B cell (primary cell): ENCODE measurements around the gene CCDC91. TPM values are rescaled to one million over a fixed set of nuclear protein-coding genes. Genes with fewer than 3 reads are reported as not detected.

Experiments
- ATAC-seq: fragments of 200-7000 bp; cut with Tn5 transposase; one replicate; pipeline ENCODE4 v1.10.0; 2021; ENCODE audit warnings: low read depth, mild to moderate bottlenecking, moderate number of reproducible peaks, moderate library complexity
- CTCF ChIA-PET: fragments of 350-600 bp; sonication (Branson Sonifier 250); formaldehyde crosslinking; loops from one replicate; lab custom pipeline; 2021; ENCODE audit warnings: antibody characterized with exemption, inconsistent platforms; lab: Charles Lee
- POLR2A ChIA-PET: fragments of 350-600 bp; sonication (Branson Sonifier 250); formaldehyde crosslinking; loops from one replicate; lab custom pipeline; 2021; ENCODE audit warnings: antibody characterized with exemption; lab: Charles Lee
- DNase-seq: peaks from one replicate; pipeline ENCODE4 v3.0.0; 2013
- H2AFZ ChIP-seq: 2 replicates; pipeline ENCODE4 v1.6.1; 2012; ENCODE audit warnings: mild to moderate bottlenecking, low read depth, low read length; ENCODE audit not compliant: insufficient read depth, poor library complexity, severe bottlenecking
- H3K27ac ChIP-seq, 2 donors: 1 replicate in 1 of 2; 2 replicates in 1 of 2; pipeline ENCODE4 v1.5.1; 2012 to 2013; ENCODE audit warnings: low read length in 2 of 2, mild to moderate bottlenecking in 2 of 2, moderate library complexity in 1 of 2
- H3K27me3 ChIP-seq, 4 experiments: fragments of 200-600 bp in 1 of 4; sonication (generic) in 1 of 4; replicated peaks in 1 of 4; 1 replicate in 2 of 4; 2 replicates in 2 of 4; pipeline versions ENCODE4 v1.6.1 to v1.7.0; 2013 to 2016; ENCODE audit warnings: low read length in 3 of 4, mild to moderate bottlenecking in 2 of 4, mixed read lengths in 1 of 4, moderate library complexity in 1 of 4; ENCODE audit not compliant: insufficient read depth in 4 of 4, control insufficient read depth in 3 of 4; ENCODE audit errors: control extremely low read depth in 1 of 4
- H3K36me3 ChIP-seq, 2 experiments: replicated peaks in 1 of 2; 1 replicate in 1 of 2; 2 replicates in 1 of 2; pipeline versions ENCODE4 v1.6.1 to v1.7.1; 2013; ENCODE audit warnings: low read length in 1 of 2; ENCODE audit not compliant: insufficient read depth in 2 of 2, control insufficient read depth in 1 of 2; ENCODE audit errors: control extremely low read depth in 1 of 2, extremely low read depth in 1 of 2
- H3K4me1 ChIP-seq, 2 donors: fragments of 200-600 bp in 1 of 2; sonication (generic) in 1 of 2; 1 replicate in 1 of 2; 2 replicates in 1 of 2; pipeline versions ENCODE4 v1.5.1 to v1.6.1; 2013 to 2017; ENCODE audit warnings: low read length in 2 of 2; ENCODE audit not compliant: control insufficient read depth in 2 of 2, insufficient read depth in 2 of 2
- H3K4me2 ChIP-seq: replicated peaks from 2 replicates; pipeline ENCODE3; 2012; ENCODE audit warnings: mild to moderate bottlenecking, low read depth, low read length; ENCODE audit not compliant: poor library complexity, severe bottlenecking
- H3K4me3 ChIP-seq, 5 experiments: fragments of 200-600 bp in 1 of 5; sonication (generic) in 1 of 5; 1 replicate in 3 of 5; 2 replicates in 2 of 5; pipeline versions ENCODE4 v1.5.1 to v1.7.0; 2011 to 2016; ENCODE audit warnings: low read length in 4 of 5, mild to moderate bottlenecking in 4 of 5, low read depth in 2 of 5, control low read depth in 1 of 5, moderate library complexity in 1 of 5; ENCODE audit not compliant: insufficient read depth in 1 of 5; ENCODE audit errors: control extremely low read depth in 1 of 5, extremely low read depth in 1 of 5
- H3K79me2 ChIP-seq: fragments of 200-600 bp; sonication (generic); one replicate; pipeline ENCODE4 v1.6.0; 2016; ENCODE audit warnings: low read length; ENCODE audit not compliant: control insufficient read depth, insufficient read depth
- H3K9ac ChIP-seq: fragments of 200-600 bp; sonication (generic); 2 replicates; pipeline ENCODE4 v1.6.1; 2017; ENCODE audit warnings: mild to moderate bottlenecking, low read length, moderate library complexity
- H3K9me3 ChIP-seq, 3 donors: one replicate each; pipeline versions ENCODE4 v1.6.1 to v1.7.1; 2013; ENCODE audit warnings: low read length in 2 of 3; ENCODE audit not compliant: control insufficient read depth in 2 of 3, insufficient read depth in 1 of 3; ENCODE audit errors: control extremely low read depth in 1 of 3
- H4K20me1 ChIP-seq: 2 replicates; pipeline ENCODE4 v1.6.0; 2012; ENCODE audit warnings: mild to moderate bottlenecking, low read length; ENCODE audit not compliant: insufficient read depth, control insufficient read depth, poor library complexity, severe bottlenecking
- H3K27ac Mint-ChIP-seq: one replicate; pipeline ENCODE4 v1.8.0; 2021; ENCODE audit warnings: mixed read lengths
- H3K27me3 Mint-ChIP-seq: one replicate; pipeline ENCODE4 v1.8.0; 2021; ENCODE audit warnings: mixed read lengths
- H3K4me1 Mint-ChIP-seq: one replicate; pipeline ENCODE4 v1.8.0; 2021; ENCODE audit warnings: mixed read lengths
- H3K4me3 Mint-ChIP-seq: one replicate; pipeline ENCODE4 v1.8.0; 2021; ENCODE audit warnings: mixed read lengths
- H3K9me3 Mint-ChIP-seq: one replicate; pipeline ENCODE4 v1.8.0; 2022; ENCODE audit warnings: mixed read lengths; ENCODE audit not compliant: insufficient read depth
- CTCF ChIP-seq: fragments of 200-600 bp; IDR thresholded peaks from one replicate; pipeline ENCODE4 v1.8.0; 2022; ENCODE audit warnings: antibody characterized with exemption, mild to moderate bottlenecking
- EZH2 ChIP-seq: IDR thresholded peaks from 2 replicates; pipeline ENCODE4 v1.6.1; 2012; ENCODE audit warnings: borderline replicate concordance, low read depth, mild to moderate bottlenecking, moderate library complexity, low read length; ENCODE audit not compliant: insufficient read depth, poor library complexity, severe bottlenecking
- WGBS: methylation state at CpG from one replicate; pipeline ENCODE4 v1.1.5; 2013; ENCODE audit warnings: missing lambda C conversion rate; ENCODE audit not compliant: insufficient coverage; 5-methylcytosine and 5-hydroxymethylcytosine counted together
- intact Hi-C: fragments of 100-400 bp; cut with micrococcal nuclease; formaldehyde crosslinking; loops from one replicate; pipeline ENCODE4 v1.10.0; 2022
- polyA plus RNA-seq: library from polyadenylated mRNA; depleted of rRNA; stranded (reverse); fragments of >200 nt; gene quantifications from 2 replicates; pipeline ENCODE4 v1.2.3, GENCODE V29; 2012
- total RNA-seq, 2 donors: library from RNA; stranded (reverse); fragments of 120-200 nt in 1 of 2; gene quantifications; 1 replicate in 1 of 2; 2 replicates in 1 of 2; pipeline versions ENCODE4 v1.2.3 to v1.2.4, GENCODE V29; 2013 to 2022

CCDC91 gene
- total and polyA plus RNA-seq, 2 donors (not counting 1 experiment from before 2014, with no cell fraction given) = 10.9 to 64.8 TPM

DNA sequence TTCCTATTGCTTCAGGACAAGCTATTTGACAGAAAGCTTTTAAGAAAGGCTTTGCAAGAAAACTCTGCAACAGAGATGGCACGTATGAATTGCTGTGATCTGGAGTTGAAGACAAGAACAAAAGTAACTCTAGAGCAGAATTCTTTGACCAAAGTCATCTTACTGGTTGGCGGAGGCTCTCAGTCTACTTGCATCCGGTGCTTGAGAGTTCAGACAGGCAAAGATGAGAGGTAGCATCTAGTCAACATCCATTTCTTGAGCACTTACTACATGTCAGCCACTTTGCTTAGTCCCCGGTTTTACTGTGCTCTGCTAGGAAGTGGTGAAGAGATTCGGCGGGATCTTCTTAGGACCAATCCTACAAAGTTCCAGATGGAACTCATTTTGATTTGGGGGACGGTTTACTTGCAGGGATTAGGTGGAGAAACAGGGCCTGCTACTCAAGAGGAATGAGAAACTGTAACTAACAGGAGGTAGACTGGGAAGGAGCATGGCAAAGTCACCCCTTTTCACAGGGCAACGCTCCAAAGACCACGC is 404 bp upstream of the CCDC91 start:
- H3K27ac ChIP-seq = peak overlapping the region; percentile 98 to 99
- peaks cover 0 to 4% (median 0%) of the 10 kb centered on the region in 3 donors for H3K9me3 ChIP-seq
- peak overlapping the region; percentile 98 for H3K4me3 Mint-ChIP-seq
- DNase-seq = no peak
- POLR2A ChIA-PET = no interaction called here
- H3K27me3 ChIP-seq = no peaks in the 10 kb centered on the region
- H3K9ac ChIP-seq = peak overlapping the region; percentile 98
- H3K79me2 ChIP-seq = peaks cover 48% of the 10 kb centered on the region
- peak overlapping the region; percentile 100 for H3K27ac Mint-ChIP-seq
- no peaks in the 10 kb centered on the region for H3K9me3 Mint-ChIP-seq
- H3K4me2 ChIP-seq = peak overlapping the region; percentile 71
- H3K4me3 ChIP-seq = peak overlapping the region; percentile 82 to 97 (median 92)
- peaks cover 8% of the 10 kb centered on the region for H4K20me1 ChIP-seq
- no peaks in the 10 kb centered on the region for H3K27me3 Mint-ChIP-seq
- CTCF ChIA-PET = no interaction called here
- WGBS = 3% methylated on average over 2 of the region's 9 CpGs
- TF ChIP-seq EZH2 = no peak
- peaks cover 41% of the 10 kb centered on the region for H3K4me1 Mint-ChIP-seq
- peaks cover 0 to 2% of the 10 kb centered on the region in 2 experiments for H3K36me3 ChIP-seq
- no peak for ATAC-seq
- peaks cover 18 to 22% of the 10 kb centered on the region in 2 donors for H3K4me1 ChIP-seq
- H2AFZ ChIP-seq = peak overlapping the region; percentile 99
- intact Hi-C loops = loop anchor here (2.0 kb wide), 1 partner anchor 479 kb away; the partner anchor contains the start of gene MRPS35

DNA sequence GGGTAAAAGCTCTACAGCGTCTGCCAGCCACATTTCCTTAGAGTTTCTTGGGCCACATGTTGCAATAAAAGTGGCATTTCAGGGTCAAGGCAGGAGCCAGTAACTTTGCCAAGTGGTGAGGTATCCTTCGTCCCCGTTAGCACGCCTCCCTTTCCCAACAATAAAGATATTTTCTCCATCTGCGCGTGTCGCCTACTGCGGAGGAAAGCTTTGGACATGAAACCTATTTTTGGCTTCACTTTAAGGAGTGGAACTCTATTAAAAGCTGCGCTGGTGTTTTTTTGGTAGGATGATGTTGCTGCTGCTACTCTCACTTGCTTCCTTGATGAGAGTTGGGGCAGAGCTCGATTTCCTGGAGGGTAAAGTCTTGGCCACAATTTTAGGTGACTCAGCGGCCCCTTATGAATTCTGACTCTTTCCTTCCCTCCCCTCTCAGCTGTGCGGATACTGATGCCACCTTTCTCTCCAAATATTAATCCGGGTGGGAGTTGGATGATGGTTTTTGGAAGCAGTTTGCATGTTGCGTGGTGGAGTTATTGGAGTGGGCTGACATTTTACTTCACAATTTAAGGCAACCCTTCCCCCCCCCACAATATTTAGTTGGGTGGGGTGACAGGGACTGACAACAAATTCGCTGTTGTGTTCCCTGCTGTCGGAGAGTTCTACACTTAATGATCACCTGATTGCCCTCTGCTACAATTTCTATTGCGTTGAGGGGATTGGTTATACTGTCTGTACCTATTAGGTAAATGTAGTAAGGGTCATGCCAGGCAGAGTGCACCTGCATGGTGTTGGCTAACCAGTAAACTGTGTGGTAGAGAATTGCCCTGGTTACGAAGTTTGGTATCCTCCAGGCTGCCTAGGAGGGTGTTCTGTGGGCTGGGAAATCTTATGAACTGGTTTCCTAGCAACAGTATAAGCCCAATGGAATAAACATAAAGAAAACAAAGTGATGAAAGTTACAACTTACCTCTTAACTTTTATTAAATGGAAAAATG is 1.1 kb downstream of the CCDC91 start:
- ATAC-seq (no peak), DNase-seq (peak; percentile 39)
- Histone ChIP-seq H3K9me3 (peaks cover 0 to 5% (median 0%) of the 10 kb centered on the region in 3 donors), H3K4me1 (peaks cover 18 to 22% of the 10 kb centered on the region in 2 donors), H3K27me3 (no peaks in the 10 kb centered on the region), H3K36me3 (peaks cover 0 to 2% of the 10 kb centered on the region in 2 experiments), H3K4me3 (peak overlapping the region; percentile 82 to 97 (median 92)), H3K27ac (peak overlapping the region; percentile 98 to 99), H3K4me2 (peak overlapping the region; percentile 71), H2AFZ (peak overlapping the region; percentile 99), H3K9ac (peak overlapping the region; percentile 98), H3K79me2 (peaks cover 56% of the 10 kb centered on the region), H4K20me1 (peaks cover 8% of the 10 kb centered on the region)
- TF ChIP-seq CTCF (no peak), EZH2 (no peak)
- ChIA-PET CTCF (no interaction called here), POLR2A (no interaction called here)
- H3K27ac Mint-ChIP-seq = peak overlapping the region; percentile 100
- peak overlapping the region; percentile 98 for H3K4me3 Mint-ChIP-seq
- no peaks in the 10 kb centered on the region for H3K9me3 Mint-ChIP-seq
- WGBS = 17% methylated on average over 6 of the region's 18 CpGs
- peaks cover 43% of the 10 kb centered on the region for H3K4me1 Mint-ChIP-seq
- intact Hi-C loops = loop anchor here (2.0 kb wide), 1 partner anchor 481 kb away; the partner anchor contains the start of gene MRPS35
- no peaks in the 10 kb centered on the region for H3K27me3 Mint-ChIP-seq
